Measurements from ENCODE around the gene TMEM117.

- TF ChIP-seq POLR2AphosphoS5 (IDR thresholded peaks at IDR 0.05; ENCODE audit: low read depth, low read length) (no peak), POLR2A (IDR thresholded peaks at IDR 0.05; ENCODE audit: low read depth, low read length) (no peak)
Observed at GRCh38 chr12:43899574-43899973, 63.7 kb downstream of the TMEM117 start.

Data from GM12892 (cell line).